ENCODE data around the gene GNAT1. TPM values are rescaled to one million over a fixed set of nuclear protein-coding genes. Genes with fewer than 3 reads are reported as not detected.

GNAT1 gene
- polyA plus RNA-seq, 1 donor from 2014 or later = not detected

GRCh38 chr3:50147016-50147415 is 44.4 kb upstream of the GNAT1 start:
- Histone ChIP-seq H4K20me1 (ENCODE audit: insufficient read depth) (no peaks in the 10 kb centered on the region), H3K79me2 (replicated peaks; ENCODE audit: insufficient read depth, low read length) (no peaks in the 10 kb centered on the region), H3K27ac (ENCODE audit: low read length) (no peak overlapping the region), H3F3A (ENCODE audit: insufficient read depth, low read length, poor library complexity, severe bottlenecking) (no peaks in the 10 kb centered on the region), H2AFZ (ENCODE audit: low read depth, low read length) (no peak overlapping the region), H3K4me2 (ENCODE audit: low read length) (no peak overlapping the region), H3K4me3 (ENCODE audit: low read length) (no peak overlapping the region), H3K9ac (ENCODE audit: low read length) (no peak overlapping the region), H3K36me3 (ENCODE audit: insufficient read depth, low read length) (no peaks in the 10 kb centered on the region), H3K9me3 (ENCODE audit: low read length) (no peaks in the 10 kb centered on the region), H3K9me2 (ENCODE audit: insufficient read depth, low read length) (no peaks in the 10 kb centered on the region), H3K27me3 (ENCODE audit: insufficient read depth, low read depth, low read length) (no peaks in the 10 kb centered on the region)
- no peak for TF ChIP-seq EZH2 (IDR thresholded peaks at IDR 0.05; ENCODE audit: borderline replicate concordance, insufficient read depth, low read length, poor library complexity, severe bottlenecking)
- TF ChIP-seq MXI1 (conservative IDR thresholded peaks at IDR 0.05; ENCODE audit: poor library complexity, severe bottlenecking) = no peak
- no peak for TF ChIP-seq POLR2AphosphoS5 (IDR thresholded peaks at IDR 0.05)
- TF ChIP-seq TAF1 (IDR thresholded peaks at IDR 0.05; ENCODE audit: low read depth) = no peak

GRCh38 chr3:50147447-50147846 is 44.0 kb upstream of the GNAT1 start:
- Histone ChIP-seq H3K27me3 (ENCODE audit: insufficient read depth, low read depth, low read length) (no peaks in the 10 kb centered on the region), H3K9me2 (ENCODE audit: insufficient read depth, low read length) (no peaks in the 10 kb centered on the region), H3K36me3 (ENCODE audit: insufficient read depth, low read length) (no peaks in the 10 kb centered on the region), H3K9ac (ENCODE audit: low read length) (no peak overlapping the region), H3K79me2 (replicated peaks; ENCODE audit: insufficient read depth, low read length) (no peaks in the 10 kb centered on the region), H3K27ac (ENCODE audit: low read length) (no peak overlapping the region), H3F3A (ENCODE audit: insufficient read depth, low read length, poor library complexity, severe bottlenecking) (no peaks in the 10 kb centered on the region), H4K20me1 (ENCODE audit: insufficient read depth) (no peaks in the 10 kb centered on the region), H3K4me2 (ENCODE audit: low read length) (no peak overlapping the region), H3K4me3 (ENCODE audit: low read length) (no peak overlapping the region), H3K9me3 (ENCODE audit: low read length) (no peaks in the 10 kb centered on the region), H2AFZ (ENCODE audit: low read depth, low read length) (no peak overlapping the region)
- no peak for TF ChIP-seq TAF1 (IDR thresholded peaks at IDR 0.05; ENCODE audit: low read depth)
- TF ChIP-seq EZH2 (IDR thresholded peaks at IDR 0.05; ENCODE audit: borderline replicate concordance, insufficient read depth, low read length, poor library complexity, severe bottlenecking) = no peak
- TF ChIP-seq EP300 (conservative IDR thresholded peaks at IDR 0.05; ENCODE audit: poor library complexity, severe bottlenecking) = no peak
- no peak for TF ChIP-seq CTCF (IDR thresholded peaks at IDR 0.05; ENCODE audit: poor library complexity, severe bottlenecking)
- no peak for TF ChIP-seq POLR2AphosphoS5 (IDR thresholded peaks at IDR 0.05)
- no peak for TF ChIP-seq RAD21 (conservative IDR thresholded peaks at IDR 0.05)
- TF ChIP-seq REST (IDR thresholded peaks at IDR 0.05; ENCODE audit: borderline replicate concordance) = no peak
- TF ChIP-seq SMC3 (conservative IDR thresholded peaks at IDR 0.05; ENCODE audit: poor library complexity) = no peak
- no peak for TF ChIP-seq MXI1 (conservative IDR thresholded peaks at IDR 0.05; ENCODE audit: poor library complexity, severe bottlenecking)
